Sigmoid colon (tissue), 4 donors: ENCODE measurements around the gene RPP14.

Experiments used
- CTCF ChIP-seq, 4 experiments: fragments of 450-650 bp in 3 of 4; fragments of 200-600 bp in 1 of 4; IDR thresholded peaks; one replicate each; pipeline ENCODE4 v1.5.1; 2016 to 2019; ENCODE audit warnings: antibody characterized with exemption in 4 of 4, mild to moderate bottlenecking in 3 of 4, moderate library complexity in 2 of 4
- EP300 ChIP-seq, 4 donors: sonication (generic); formaldehyde crosslinking; IDR thresholded peaks; one replicate each; pipeline ENCODE4 v1.6.1; 2017; ENCODE audit warnings: antibody characterized with exemption in 4 of 4
- POLR2A ChIP-seq, 2 donors: fragments of 450-650 bp; IDR thresholded peaks; one replicate each; pipeline ENCODE4 v1.6.1; 2016; ENCODE audit warnings: antibody characterized with exemption in 2 of 2, mild to moderate bottlenecking in 2 of 2, moderate library complexity in 2 of 2
- POLR2AphosphoS5 ChIP-seq, 4 donors: sonication (generic); formaldehyde crosslinking; IDR thresholded peaks; one replicate each; pipeline ENCODE4 v1.6.1; 2017; ENCODE audit warnings: antibody characterized with exemption in 4 of 4

DNA sequence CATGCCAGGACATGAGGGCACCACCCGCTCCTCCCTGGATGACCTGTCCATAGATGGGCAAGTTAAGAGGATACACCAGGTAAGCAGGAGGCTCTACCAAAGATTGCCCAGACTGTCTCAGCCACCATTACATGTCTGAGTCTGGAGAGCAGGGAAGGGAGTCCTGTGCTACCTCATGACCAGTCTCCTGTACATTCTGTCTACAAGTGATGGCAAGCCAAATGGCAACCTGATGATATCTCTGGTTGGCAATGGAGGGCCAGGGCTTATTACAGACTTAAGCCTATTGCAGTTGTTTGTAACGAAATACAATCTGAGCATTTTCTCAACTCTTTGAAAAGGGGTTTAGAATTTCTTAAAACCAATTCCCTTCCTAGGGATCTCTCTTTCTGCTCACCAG is 36.7 kb upstream of the RPP14 start:
- TF ChIP-seq CTCF (IDR thresholded peaks at IDR 0.05) (no peak), EP300 (IDR thresholded peaks at IDR 0.05) (no peak), POLR2A (IDR thresholded peaks at IDR 0.05) (no peak), POLR2AphosphoS5 (IDR thresholded peaks at IDR 0.05) (no peak)
